NCI-H1048 (cell line): Measurements from ENCODE around the gene DLX1.
"Not testable (repeated sequence)": the region's sequence is repeated elsewhere in the genome, so short reads cannot be mapped to it uniquely, and the experiment has no call there.

Source experiments
- DNase-seq: peaks from one replicate; lab custom pipeline; 2025; lab: John Stamatoyannopoulos, UW

Gene DLX1

GRCh38 chr2:172098650-172099471 is 13.6 kb downstream of the DLX1 start:
- no peak for DNase-seq

- DNase-seq = no peak
Measured at GRCh38 chr2:172099472-172100079, 14.3 kb downstream of the DLX1 start.

DNA sequence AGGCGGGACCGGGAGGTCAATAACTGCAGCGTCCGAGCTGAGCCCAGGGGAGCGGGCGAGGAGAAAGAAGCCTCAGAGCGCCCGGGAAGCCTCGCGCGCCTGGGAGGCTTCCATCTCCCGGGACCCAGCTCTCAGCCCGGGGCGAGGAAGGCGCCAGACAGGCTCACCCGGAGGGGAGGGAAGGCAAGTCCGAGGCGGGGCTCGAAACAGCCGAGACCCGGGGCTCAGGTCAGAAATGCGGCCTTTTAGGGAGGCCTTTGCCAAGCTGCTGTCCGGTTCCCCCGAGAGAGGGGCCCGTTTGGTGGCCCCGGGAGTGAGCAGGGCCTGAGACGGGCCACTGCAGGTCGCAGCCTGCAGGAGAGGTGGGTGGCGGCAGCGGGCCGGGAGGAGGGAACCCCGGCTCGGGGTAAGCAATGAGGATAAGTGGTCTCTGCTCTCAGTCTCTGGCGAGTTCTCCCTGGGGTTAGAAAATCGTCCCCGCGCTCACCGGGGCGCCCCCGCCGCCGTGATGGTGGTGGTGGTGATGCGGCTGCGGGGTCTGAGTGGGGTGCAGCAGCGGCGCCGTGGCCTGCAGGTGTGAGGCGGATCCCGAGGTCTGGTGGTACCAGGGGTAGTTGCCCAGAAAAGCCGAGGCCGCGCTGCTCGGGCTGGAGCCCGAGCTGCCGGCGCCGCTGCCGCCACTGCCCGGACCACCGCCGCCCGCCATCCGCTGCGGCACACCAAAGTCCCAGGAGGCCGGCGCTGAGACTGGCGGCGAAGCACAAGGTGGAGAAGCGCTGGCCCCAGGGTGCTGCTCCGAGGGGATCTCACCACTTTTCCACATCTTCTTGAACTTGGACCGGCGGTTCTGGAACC is 15.0 kb downstream of the DLX1 start:
- no peak for DNase-seq

DNA sequence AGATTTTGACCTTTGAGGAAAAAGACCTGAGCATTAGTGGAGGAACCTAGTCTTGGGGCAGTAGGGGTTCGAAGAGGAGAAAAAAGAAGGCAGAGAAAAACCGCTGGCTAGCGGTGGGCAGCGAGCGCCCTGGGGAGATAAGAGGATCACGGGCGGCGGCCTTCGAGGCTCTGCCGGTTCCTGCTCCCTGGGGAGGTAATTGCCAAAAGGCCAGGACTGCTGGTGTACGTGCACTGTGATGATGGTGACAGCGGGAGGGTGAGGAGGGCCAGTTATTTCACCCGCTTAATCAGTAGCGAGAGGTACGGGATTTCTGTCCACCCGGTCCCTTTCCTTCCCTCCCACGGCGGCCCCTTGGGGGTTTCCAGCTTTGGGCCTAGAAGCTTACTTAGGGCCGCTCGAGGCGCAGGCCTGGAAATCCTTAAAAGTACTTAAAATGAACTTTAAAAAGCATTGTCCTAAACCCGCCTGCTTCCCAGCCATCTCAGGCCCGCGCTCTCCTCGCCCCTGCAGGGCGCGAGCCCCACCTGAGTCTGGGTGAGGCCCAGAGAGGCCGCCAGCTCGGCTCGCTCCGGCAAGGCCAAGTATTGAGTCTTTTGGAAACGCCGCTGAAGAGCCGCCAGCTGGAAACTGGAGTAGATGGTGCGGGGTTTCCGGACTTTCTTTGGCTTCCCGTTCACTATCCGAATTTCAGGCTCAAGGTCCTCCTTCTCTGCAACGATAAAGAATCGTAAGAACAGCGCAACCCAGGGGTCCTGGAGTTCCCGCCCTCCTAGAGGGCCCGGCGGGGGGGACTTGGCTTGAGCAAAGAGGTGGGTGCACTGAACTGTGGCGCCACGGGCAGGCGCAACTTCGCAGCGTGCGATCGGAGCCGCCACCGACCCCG is 15.9 kb downstream of the DLX1 start:
- DNase-seq = no peak

DNA sequence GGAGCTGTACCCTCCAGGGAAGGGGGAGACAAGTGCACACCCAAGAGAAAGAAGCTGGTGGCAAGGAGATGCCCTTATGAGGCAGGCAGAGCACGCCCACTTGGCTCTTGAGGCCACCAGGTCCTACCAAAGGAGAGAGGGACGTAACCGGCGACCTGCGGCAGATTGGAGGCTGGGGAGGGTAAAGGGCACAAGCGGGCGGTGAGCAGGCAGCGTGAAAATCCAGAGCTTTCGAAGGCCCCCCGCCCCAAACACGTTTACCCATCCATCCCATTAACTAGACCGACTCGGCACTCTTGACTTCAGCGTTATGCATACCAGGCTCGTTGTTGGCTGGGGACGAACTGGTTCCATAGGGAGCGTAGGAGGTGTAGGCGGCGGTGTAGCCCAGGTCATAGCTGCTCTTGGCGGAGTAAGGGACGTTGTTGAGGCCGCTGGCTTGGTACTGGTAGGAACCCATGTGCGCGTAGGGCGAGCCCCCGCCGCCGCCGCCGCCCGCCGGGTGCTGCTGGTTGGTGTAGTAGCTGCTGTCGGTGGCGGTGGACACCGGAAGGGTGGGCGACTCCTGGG is 16.6 kb downstream of the DLX1 start:
- DNase-seq = no peak

DNA sequence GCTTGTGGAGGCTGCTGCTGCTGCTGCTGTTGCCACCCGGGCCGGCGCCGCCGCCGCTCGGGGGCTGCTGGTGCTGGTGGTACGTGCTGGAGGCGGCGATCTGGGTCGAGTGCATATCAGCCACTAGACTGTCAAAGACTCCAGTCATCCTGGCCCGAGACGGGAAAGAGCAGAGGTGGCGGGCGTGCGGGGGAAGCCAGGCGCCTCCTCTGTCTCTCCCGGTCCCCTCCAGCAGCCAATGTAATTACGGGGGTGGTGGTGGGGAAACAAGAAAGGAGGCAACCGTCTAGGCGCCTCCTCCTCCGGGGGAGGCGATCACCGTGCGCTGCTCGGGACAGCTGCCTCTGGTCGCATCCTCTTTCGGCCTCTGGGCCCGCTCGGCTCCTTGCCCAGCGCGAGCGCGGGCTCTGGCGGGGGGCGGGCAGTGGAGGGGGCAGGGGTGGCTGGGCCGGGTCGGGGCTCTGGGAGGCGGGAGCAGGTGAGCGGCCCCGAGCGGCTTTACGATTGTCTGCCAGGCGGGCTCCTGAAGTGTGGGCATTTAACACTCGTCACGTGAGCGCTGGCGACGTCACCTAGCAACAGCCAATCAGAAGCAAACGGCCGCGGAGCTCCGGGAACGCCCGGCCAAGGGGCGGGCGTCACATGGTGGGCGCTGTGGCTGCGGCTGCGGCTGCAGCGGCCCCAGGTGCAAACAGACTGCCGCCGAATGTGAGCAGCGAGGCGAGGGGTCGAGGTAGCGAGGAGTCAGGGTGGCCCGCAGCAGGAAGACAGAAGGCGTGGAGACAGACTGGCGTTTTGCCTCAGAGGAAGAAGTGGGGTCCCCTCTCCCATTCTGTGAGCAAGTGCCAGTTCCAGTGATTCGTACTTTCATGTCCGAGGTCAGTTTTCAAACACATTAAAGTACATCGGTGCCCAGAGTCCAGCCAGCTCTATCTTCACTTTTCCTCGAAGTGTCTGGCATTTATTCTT is 17.4 kb downstream of the DLX1 start, which contains the start of gene DLX2:
TSS of gene DLX2 (minus strand) at position 510 of the 969 bp plus-strand sequence. CDS start at position 148, 362 bp downstream.
- peak; percentile 89 for DNase-seq

GRCh38 chr2:172103471-172104272 is 18.4 kb downstream of the DLX1 start:
- DNase-seq = peak; percentile 26

- no peak for DNase-seq
Measured at GRCh38 chr2:172105471-172106107, 20.3 kb downstream of the DLX1 start.

DNA sequence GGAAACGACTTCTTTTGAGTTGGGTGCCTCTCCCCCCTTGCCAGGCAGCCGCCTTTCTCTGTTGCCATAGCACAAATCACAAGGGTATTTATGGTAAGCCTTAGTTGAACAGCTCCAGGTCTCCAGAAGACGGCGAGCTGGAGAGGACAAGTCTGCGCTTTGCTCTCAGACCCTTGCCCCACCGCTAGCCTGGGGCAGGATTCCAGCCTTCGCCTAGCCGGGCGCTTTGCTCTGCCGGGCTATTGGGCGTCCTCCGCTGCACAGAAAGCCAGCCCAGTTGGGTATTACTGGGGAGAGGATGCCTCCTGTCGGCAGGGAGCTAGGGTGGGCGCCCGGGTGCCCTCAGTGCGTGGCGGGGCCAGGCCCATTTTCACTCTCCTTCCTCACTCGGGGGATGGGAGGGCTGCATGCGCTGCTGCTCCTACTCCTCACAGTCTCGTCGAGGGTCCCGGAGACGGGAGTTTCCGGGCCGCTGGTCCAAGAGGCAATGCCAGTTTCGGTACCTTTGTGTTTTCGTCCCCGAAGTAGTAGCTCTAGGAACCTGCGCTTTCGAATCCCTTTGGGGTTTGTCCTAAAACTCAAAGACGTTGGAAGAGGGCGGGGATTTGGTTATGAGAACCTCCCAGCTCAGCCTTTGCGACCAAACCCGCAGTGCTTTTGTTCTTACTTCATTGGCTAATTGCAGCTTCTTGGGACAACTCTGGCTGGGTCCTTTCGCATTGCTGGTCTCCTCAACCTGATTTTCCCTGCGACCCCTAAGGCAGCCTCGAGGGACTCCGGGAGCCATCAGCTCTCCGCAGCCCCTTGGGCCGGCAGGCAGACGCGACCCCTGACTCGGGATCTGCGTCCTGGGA is 21.0 kb downstream of the DLX1 start:
- DNase-seq = no peak

GRCh38 chr2:172107690-172108586 is 22.6 kb downstream of the DLX1 start:
- no peak for DNase-seq

DNA sequence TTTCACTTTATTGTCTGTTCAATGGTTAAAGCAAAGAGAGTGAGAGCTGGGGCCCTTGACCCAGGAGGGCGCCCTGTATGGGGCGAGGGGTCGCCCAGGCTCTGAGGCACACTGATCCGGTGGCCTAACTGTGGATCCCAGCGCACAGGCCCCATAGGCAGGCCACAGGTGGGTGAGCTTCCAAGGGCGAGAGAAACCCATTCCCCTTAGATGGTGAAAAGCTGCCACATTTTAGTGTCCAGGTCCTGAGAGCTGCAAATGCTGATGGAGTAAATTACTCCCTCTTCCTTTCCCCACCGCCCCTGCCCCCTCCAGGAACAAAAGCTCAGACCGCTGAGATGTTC is 23.3 kb downstream of the DLX1 start:
- no peak for DNase-seq

DNA sequence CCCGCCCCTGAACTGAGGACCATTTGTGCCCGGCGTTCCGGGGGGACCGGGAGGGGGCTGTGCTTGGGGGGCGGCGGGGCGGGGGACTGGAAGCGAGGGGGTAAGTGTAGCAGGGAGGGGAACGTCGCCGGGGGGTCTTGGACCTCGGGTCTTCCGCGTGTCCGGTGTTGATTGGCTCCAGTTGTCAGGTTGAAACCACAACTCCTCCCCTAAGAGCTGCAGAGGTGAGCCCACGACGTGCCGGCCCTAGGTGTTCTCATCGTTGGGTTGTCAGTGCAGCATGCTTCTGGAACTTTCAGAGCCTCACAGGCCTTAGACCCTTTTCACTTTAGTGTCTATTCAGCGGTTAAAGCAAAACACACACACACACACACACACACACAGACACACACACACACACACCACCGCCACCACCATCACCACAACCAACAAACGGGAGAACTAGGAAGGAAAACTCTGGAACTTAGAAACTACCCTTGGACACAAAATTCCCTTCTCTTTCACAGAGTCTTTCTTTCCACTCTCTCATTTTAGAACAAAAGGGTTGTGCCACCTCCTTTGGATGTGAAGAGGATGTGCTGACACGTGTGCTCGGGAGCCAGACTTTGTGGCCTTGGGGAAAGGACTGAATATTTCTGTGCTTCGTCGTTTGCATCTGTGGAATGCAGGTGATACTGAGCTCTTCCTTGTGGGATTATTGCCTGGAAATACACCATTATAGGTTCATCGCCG is 24.1 kb downstream of the DLX1 start:
- no peak for DNase-seq

GRCh38 chr2:172109988-172110811 is 24.9 kb downstream of the DLX1 start:
- no peak for DNase-seq

DNA sequence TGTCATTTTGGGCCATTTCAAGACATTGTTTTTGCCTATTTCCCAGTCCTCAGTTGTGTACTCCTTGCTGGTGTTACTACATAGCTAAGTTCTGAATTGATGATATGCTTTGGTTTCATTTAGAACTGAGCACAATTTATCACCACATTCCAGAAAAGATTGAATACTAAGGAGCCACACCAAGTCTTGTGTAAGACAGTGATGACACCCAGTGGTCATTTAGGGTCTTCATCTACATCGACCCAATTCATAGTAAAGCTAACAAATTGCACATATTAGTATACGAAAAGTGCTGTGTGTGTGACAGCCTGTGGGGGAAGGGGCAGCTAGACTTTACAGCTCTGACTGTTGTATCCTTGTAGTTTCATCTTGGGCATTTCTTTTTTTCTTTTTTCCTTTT is 28.3 kb downstream of the DLX1 start:
- DNase-seq = no peak

DNA sequence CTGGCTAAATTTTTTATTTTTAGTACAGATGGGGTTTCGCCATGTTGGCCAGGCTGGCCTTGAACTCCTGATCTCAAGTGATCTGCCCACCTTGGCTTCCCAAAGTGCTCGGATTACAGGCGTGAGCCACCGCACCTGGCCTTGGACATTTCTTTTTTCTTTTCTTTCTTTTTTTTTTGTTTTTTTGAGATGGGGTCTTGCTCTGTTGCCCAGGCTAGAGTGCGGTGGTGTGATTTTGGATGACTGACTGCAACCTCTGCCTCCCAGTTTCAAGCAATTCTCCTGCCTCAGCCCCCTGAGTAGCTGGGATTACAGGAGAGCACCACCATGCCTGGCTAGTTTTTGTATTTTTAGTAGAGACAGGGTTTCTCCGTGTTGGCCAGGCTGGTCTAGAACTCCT is 28.9 kb downstream of the DLX1 start:
- not testable (repeated sequence) for DNase-seq
